Measurements from ENCODE around the gene GLTP.
"Not testable (repeated sequence)": the region's sequence is repeated elsewhere in the genome, so short reads cannot be mapped to it uniquely, and the experiment has no call there.

The GLTP gene

GRCh38 chr12:109855377-109855776 lies 25.0 kb downstream of the GLTP start:
- no peaks in the 10 kb centered on the region for H3K27me3 ChIP-seq (ENCODE audit: control insufficient read depth, insufficient read depth, low read length)
- H3K9me3 ChIP-seq (ENCODE audit: control insufficient read depth, insufficient read depth, low read length), result no peaks in the 10 kb centered on the region
- no peak overlapping the region for H3K4me3 ChIP-seq (ENCODE audit: low read depth, low read length)

GRCh38 chr12:109850518-109850917 lies 29.8 kb downstream of the GLTP start:
- not testable (repeated sequence) for H3K36me3 ChIP-seq (ENCODE audit: control insufficient read depth, insufficient read depth, low read length); H3K4me1 ChIP-seq (ENCODE audit: control insufficient read depth, insufficient read depth, low read length); H3K4me3 ChIP-seq (ENCODE audit: low read depth, low read length); H3K27me3 ChIP-seq (ENCODE audit: control insufficient read depth, insufficient read depth, low read length); H3K9me3 ChIP-seq (ENCODE audit: control insufficient read depth, insufficient read depth, low read length); H3K9ac ChIP-seq (ENCODE audit: low read depth, low read length)

More at GRCh38 chr12:109855377-109855776, 25.0 kb downstream of the GLTP start:
- no peak overlapping the region for H3K9ac ChIP-seq (ENCODE audit: low read depth, low read length)
- peaks cover 12% of the 10 kb centered on the region for H3K36me3 ChIP-seq (ENCODE audit: control insufficient read depth, insufficient read depth, low read length)
- H3K4me1 ChIP-seq (ENCODE audit: control insufficient read depth, insufficient read depth, low read length), result no peaks in the 10 kb centered on the region

GRCh38 chr12:109847142-109847735 lies 33.1 kb downstream of the GLTP start:
- Histone ChIP-seq H3K4me3 (ENCODE audit: low read depth, low read length) (no peak overlapping the region), H3K4me1 (ENCODE audit: control insufficient read depth, insufficient read depth, low read length) (no peaks in the 10 kb centered on the region), H3K27me3 (ENCODE audit: control insufficient read depth, insufficient read depth, low read length) (no peaks in the 10 kb centered on the region), H3K36me3 (ENCODE audit: control insufficient read depth, insufficient read depth, low read length) (peaks cover under 1% of the 10 kb centered on the region), H3K9me3 (ENCODE audit: control insufficient read depth, insufficient read depth, low read length) (no peaks in the 10 kb centered on the region), H3K9ac (ENCODE audit: low read depth, low read length) (no peak overlapping the region)

- no peaks in the 10 kb centered on the region for H3K27me3 ChIP-seq (ENCODE audit: control insufficient read depth, insufficient read depth, low read length)
- H3K9me3 ChIP-seq (ENCODE audit: control insufficient read depth, insufficient read depth, low read length), result no peaks in the 10 kb centered on the region
- H3K4me1 ChIP-seq (ENCODE audit: control insufficient read depth, insufficient read depth, low read length), result peaks cover 1% of the 10 kb centered on the region
- H3K36me3 ChIP-seq (ENCODE audit: control insufficient read depth, insufficient read depth, low read length), result no peaks in the 10 kb centered on the region
- H3K4me3 ChIP-seq (ENCODE audit: low read depth, low read length), result peak overlapping the region; percentile 39
- no peak overlapping the region for H3K9ac ChIP-seq (ENCODE audit: low read depth, low read length)
Observed at GRCh38 chr12:109845824-109846205, 34.5 kb downstream of the GLTP start.

- Histone ChIP-seq H3K36me3 (ENCODE audit: control insufficient read depth, insufficient read depth, low read length) (no peaks in the 10 kb centered on the region), H3K9me3 (ENCODE audit: control insufficient read depth, insufficient read depth, low read length) (no peaks in the 10 kb centered on the region), H3K4me1 (ENCODE audit: control insufficient read depth, insufficient read depth, low read length) (peaks cover 6% of the 10 kb centered on the region), H3K4me3 (ENCODE audit: low read depth, low read length) (peak overlapping the region; percentile 39), H3K27me3 (ENCODE audit: control insufficient read depth, insufficient read depth, low read length) (no peaks in the 10 kb centered on the region), H3K9ac (ENCODE audit: low read depth, low read length) (no peak overlapping the region)
Observed at GRCh38 chr12:109844983-109845823, 35.1 kb downstream of the GLTP start.

GRCh38 chr12:109844091-109844490 lies 36.2 kb downstream of the GLTP start:
- Histone ChIP-seq H3K27me3 (ENCODE audit: control insufficient read depth, insufficient read depth, low read length) (no peaks in the 10 kb centered on the region), H3K9me3 (ENCODE audit: control insufficient read depth, insufficient read depth, low read length) (no peaks in the 10 kb centered on the region), H3K4me3 (ENCODE audit: low read depth, low read length) (no peak overlapping the region), H3K36me3 (ENCODE audit: control insufficient read depth, insufficient read depth, low read length) (no peaks in the 10 kb centered on the region), H3K4me1 (ENCODE audit: control insufficient read depth, insufficient read depth, low read length) (peaks cover 9% of the 10 kb centered on the region), H3K9ac (ENCODE audit: low read depth, low read length) (no peak overlapping the region)

GRCh38 chr12:109842021-109842420 lies 38.3 kb downstream of the GLTP start:
- peaks cover 9% of the 10 kb centered on the region for H3K4me1 ChIP-seq (ENCODE audit: control insufficient read depth, insufficient read depth, low read length)
- H3K4me3 ChIP-seq (ENCODE audit: low read depth, low read length), result no peak overlapping the region
- H3K9me3 ChIP-seq (ENCODE audit: control insufficient read depth, insufficient read depth, low read length), result no peaks in the 10 kb centered on the region
- no peaks in the 10 kb centered on the region for H3K27me3 ChIP-seq (ENCODE audit: control insufficient read depth, insufficient read depth, low read length)
- no peaks in the 10 kb centered on the region for H3K36me3 ChIP-seq (ENCODE audit: control insufficient read depth, insufficient read depth, low read length)
- H3K9ac ChIP-seq (ENCODE audit: low read depth, low read length), result no peak overlapping the region

- H3K4me1 ChIP-seq (ENCODE audit: control insufficient read depth, insufficient read depth, low read length), result peaks cover 9% of the 10 kb centered on the region
- no peaks in the 10 kb centered on the region for H3K9me3 ChIP-seq (ENCODE audit: control insufficient read depth, insufficient read depth, low read length)
- H3K4me3 ChIP-seq (ENCODE audit: low read depth, low read length), result no peak overlapping the region
- no peak overlapping the region for H3K9ac ChIP-seq (ENCODE audit: low read depth, low read length)
- no peaks in the 10 kb centered on the region for H3K27me3 ChIP-seq (ENCODE audit: control insufficient read depth, insufficient read depth, low read length)
- no peaks in the 10 kb centered on the region for H3K36me3 ChIP-seq (ENCODE audit: control insufficient read depth, insufficient read depth, low read length)
Observed at GRCh38 chr12:109841356-109841755, 39.0 kb downstream of the GLTP start.

GRCh38 chr12:109840305-109841074 lies 39.9 kb downstream of the GLTP start:
- H3K4me1 ChIP-seq (ENCODE audit: control insufficient read depth, insufficient read depth, low read length), result peaks cover 9% of the 10 kb centered on the region
- H3K27me3 ChIP-seq (ENCODE audit: control insufficient read depth, insufficient read depth, low read length), result no peaks in the 10 kb centered on the region
- H3K9me3 ChIP-seq (ENCODE audit: control insufficient read depth, insufficient read depth, low read length), result no peaks in the 10 kb centered on the region
- H3K36me3 ChIP-seq (ENCODE audit: control insufficient read depth, insufficient read depth, low read length), result no peaks in the 10 kb centered on the region
- H3K4me3 ChIP-seq (ENCODE audit: low read depth, low read length), result no peak overlapping the region
- no peak overlapping the region for H3K9ac ChIP-seq (ENCODE audit: low read depth, low read length)

- Histone ChIP-seq H3K36me3 (ENCODE audit: control insufficient read depth, insufficient read depth, low read length) (no peaks in the 10 kb centered on the region), H3K27me3 (ENCODE audit: control insufficient read depth, insufficient read depth, low read length) (no peaks in the 10 kb centered on the region), H3K4me3 (ENCODE audit: low read depth, low read length) (no peak overlapping the region), H3K4me1 (ENCODE audit: control insufficient read depth, insufficient read depth, low read length) (peaks cover 9% of the 10 kb centered on the region), H3K9me3 (ENCODE audit: control insufficient read depth, insufficient read depth, low read length) (no peaks in the 10 kb centered on the region), H3K9ac (ENCODE audit: low read depth, low read length) (no peak overlapping the region)
Observed at GRCh38 chr12:109839444-109839843, 40.9 kb downstream of the GLTP start.

- H3K9me3 ChIP-seq (ENCODE audit: control insufficient read depth, insufficient read depth, low read length), result no peaks in the 10 kb centered on the region
- no peaks in the 10 kb centered on the region for H3K27me3 ChIP-seq (ENCODE audit: control insufficient read depth, insufficient read depth, low read length)
- H3K9ac ChIP-seq (ENCODE audit: low read depth, low read length), result no peak overlapping the region
- H3K4me1 ChIP-seq (ENCODE audit: control insufficient read depth, insufficient read depth, low read length), result peaks cover 9% of the 10 kb centered on the region
- H3K36me3 ChIP-seq (ENCODE audit: control insufficient read depth, insufficient read depth, low read length), result no peaks in the 10 kb centered on the region
- H3K4me3 ChIP-seq (ENCODE audit: low read depth, low read length), result no peak overlapping the region
Observed at GRCh38 chr12:109836916-109837315, 43.4 kb downstream of the GLTP start.
